GM12872 (cell line): ENCODE data around the gene NKTR.

Source experiments
- CTCF ChIP-seq: IDR thresholded peaks from 3 replicates; pipeline ENCODE4 v1.5.1; 2011; ENCODE audit warnings: low read depth, mild to moderate bottlenecking, low read length, moderate library complexity; ENCODE audit not compliant: insufficient read depth

NKTR gene

DNA sequence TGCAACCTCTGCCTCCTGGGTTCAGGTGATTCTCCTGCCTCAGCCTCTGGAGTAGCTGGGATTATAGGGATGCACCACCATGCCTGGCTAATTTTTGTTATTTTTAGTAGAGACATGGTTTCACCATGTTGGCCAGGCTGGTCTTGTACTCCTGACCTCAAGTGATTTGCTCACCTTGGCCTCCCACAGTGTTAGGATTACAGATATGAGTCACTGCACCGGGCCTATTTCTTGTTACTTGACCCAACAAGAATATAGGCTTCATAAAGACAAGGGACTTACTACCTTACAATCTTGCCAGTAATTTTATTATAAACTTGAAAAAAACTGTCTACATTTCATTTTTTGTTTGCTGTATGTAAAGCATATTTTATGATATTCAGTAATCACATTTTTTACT is 31.7 kb downstream of the NKTR start:
- no peak for TF ChIP-seq CTCF

DNA sequence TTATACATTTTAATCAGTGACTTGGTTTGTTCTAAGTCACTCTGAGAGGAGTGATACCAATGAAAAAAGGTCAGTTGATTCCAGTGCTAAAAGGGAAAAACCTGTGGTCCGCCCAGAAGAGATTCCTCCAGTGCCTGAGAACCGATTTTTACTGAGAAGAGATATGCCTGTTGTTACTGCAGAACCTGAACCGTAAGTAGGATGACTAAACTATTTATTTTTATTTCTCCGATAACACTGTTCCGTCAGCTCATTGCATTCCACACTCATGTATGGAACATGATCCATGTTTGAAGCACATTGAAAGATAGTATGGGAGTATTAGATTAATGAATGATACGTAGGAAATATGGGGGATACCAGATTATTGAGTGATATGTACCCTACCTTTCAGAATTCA is 33.1 kb downstream of the NKTR start:
- no peak for TF ChIP-seq CTCF

DNA sequence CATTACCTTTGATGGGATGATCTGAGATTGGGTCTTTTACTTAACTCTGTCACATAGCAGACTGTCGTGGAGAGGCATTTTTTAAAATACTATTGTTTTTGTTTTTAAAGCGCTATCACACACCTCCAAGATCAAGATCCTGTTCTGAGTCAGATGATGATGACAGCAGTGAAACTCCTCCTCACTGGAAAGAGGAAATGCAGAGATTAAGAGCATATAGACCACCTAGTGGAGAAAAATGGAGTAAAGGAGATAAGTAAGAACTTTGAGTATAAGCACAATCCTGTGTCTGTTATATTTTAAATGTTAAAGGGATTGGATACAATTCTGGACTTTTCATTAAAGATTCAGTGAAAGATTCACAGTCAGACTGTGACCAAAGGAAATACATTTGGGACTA is 34.6 kb downstream of the NKTR start:
- TF ChIP-seq CTCF, result 0 out of 3 replicates have a peak, but pooled peaks have one; percentile 8

DNA sequence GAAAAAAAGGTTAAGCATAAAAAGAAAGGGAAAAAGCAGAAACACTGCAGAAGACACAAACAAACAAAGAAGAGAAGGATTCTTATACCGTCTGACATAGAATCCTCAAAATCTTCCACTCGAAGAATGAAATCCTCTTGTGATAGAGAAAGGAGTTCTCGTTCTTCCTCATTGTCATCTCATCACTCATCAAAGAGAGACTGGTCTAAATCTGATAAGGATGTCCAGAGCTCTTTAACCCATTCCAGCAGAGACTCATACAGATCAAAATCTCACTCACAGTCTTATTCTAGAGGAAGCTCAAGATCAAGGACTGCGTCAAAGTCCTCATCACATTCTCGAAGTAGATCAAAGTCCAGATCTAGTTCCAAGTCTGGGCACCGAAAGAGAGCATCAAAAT is 36.5 kb downstream of the NKTR start:
- TF ChIP-seq CTCF, result no peak

DNA sequence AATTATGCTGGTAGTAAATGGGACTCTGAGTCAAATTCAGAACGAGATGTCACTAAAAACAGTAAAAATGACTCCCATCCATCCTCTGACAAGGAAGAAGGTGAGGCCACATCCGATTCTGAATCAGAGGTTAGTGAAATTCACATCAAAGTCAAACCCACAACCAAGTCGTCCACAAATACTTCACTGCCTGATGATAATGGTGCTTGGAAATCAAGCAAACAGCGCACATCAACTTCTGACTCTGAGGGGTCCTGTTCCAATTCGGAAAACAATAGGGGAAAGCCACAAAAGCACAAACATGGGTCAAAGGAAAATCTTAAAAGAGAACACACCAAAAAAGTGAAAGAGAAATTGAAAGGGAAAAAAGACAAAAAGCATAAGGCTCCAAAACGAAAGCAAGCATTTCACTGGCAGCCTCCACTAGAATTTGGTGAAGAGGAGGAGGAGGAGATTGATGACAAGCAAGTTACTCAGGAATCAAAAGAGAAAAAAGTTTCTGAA is 37.9 kb downstream of the NKTR start:
- TF ChIP-seq CTCF, result no peak

- TF ChIP-seq CTCF, result no peak
Observed at GRCh38 chr3:42639192-42639591, 38.7 kb downstream of the NKTR start.

- no peak for TF ChIP-seq CTCF
Observed at GRCh38 chr3:42640129-42640528, 39.6 kb downstream of the NKTR start.
